Measurements from ENCODE around the gene ZNF469. TPM values are rescaled to one million over a fixed set of nuclear protein-coding genes. Genes with fewer than 3 reads are reported as not detected.

Gene ZNF469
- total RNA-seq, 1 experiment from 2014 or later = 3.2 TPM

- H3K36me3 Mint-ChIP-seq = peaks cover 9% of the 10 kb centered on the region
- H3K27me3 Mint-ChIP-seq (ENCODE audit: low read depth) = peaks cover 4% of the 10 kb centered on the region; the same call in 1 of the 2 replicates
- POLR2A ChIA-PET = no interaction called here
- peaks cover 11% of the 10 kb centered on the region for H3K4me1 Mint-ChIP-seq
- DNase-seq (ENCODE audit: low spot score) (no peak), ATAC-seq (no peak)
- TF ChIP-seq CTCF (IDR thresholded peaks at IDR 0.05) (no peak), RELA (CRISPR knock-in tag; IDR thresholded peaks at IDR 0.05; ENCODE audit: borderline replicate concordance) (no peak), ZNF317 (CRISPR knock-in tag; IDR thresholded peaks at IDR 0.05; ENCODE audit: borderline replicate concordance, low read depth) (no peak), HMGXB4 (CRISPR knock-in tag; IDR thresholded peaks at IDR 0.05) (no peak), SMAD3 (CRISPR knock-in tag; IDR thresholded peaks at IDR 0.05; ENCODE audit: borderline replicate concordance) (no peak), SOX15 (CRISPR knock-in tag; IDR thresholded peaks at IDR 0.05) (no peak), FOXK1 (CRISPR knock-in tag; IDR thresholded peaks at IDR 0.05) (no peak), ZNF121 (CRISPR knock-in tag; IDR thresholded peaks at IDR 0.05) (no peak), AFF4 (CRISPR knock-in tag; IDR thresholded peaks at IDR 0.05; ENCODE audit: borderline replicate concordance) (no peak), CDX4 (CRISPR knock-in tag; IDR thresholded peaks at IDR 0.05; ENCODE audit: borderline replicate concordance) (no peak), CREB1 (CRISPR knock-in tag; IDR thresholded peaks at IDR 0.05) (no peak), NFYB (CRISPR knock-in tag; conservative IDR thresholded peaks at IDR 0.05; ENCODE audit: low read depth) (no peak), ZNF671 (CRISPR knock-in tag; IDR thresholded peaks at IDR 0.05) (no peak), NR3C1 (CRISPR knock-in tag; conservative IDR thresholded peaks at IDR 0.05; ENCODE audit: low read depth) (no peak), ETV6 (CRISPR knock-in tag; IDR thresholded peaks at IDR 0.05) (no peak)
- TF ChIP-seq, protein P1, sequence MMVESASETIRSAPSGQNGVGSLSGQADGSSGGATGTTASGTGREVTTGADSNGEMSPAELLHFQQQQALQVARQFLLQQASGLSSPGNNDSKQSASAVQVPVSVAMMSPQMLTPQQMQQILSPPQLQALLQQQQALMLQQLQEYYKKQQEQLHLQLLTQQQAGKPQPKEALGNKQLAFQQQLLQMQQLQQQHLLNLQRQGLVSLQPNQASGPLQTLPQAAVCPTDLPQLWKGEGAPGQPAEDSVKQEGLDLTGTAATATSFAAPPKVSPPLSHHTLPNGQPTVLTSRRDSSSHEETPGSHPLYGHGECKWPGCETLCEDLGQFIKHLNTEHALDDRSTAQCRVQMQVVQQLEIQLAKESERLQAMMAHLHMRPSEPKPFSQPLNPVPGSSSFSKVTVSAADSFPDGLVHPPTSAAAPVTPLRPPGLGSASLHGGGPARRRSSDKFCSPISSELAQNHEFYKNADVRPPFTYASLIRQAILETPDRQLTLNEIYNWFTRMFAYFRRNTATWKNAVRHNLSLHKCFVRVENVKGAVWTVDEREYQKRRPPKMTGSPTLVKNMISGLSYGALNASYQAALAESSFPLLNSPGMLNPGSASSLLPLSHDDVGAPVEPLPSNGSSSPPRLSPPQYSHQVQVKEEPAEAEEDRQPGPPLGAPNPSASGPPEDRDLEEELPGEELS (CRISPR knock-in tag; IDR thresholded peaks at IDR 0.05) = no peak
- TF ChIP-seq, protein P2, sequence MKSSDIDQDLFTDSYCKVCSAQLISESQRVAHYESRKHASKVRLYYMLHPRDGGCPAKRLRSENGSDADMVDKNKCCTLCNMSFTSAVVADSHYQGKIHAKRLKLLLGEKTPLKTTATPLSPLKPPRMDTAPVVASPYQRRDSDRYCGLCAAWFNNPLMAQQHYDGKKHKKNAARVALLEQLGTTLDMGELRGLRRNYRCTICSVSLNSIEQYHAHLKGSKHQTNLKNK (CRISPR knock-in tag; IDR thresholded peaks at IDR 0.05) = no peak
- TF ChIP-seq, protein P3, sequence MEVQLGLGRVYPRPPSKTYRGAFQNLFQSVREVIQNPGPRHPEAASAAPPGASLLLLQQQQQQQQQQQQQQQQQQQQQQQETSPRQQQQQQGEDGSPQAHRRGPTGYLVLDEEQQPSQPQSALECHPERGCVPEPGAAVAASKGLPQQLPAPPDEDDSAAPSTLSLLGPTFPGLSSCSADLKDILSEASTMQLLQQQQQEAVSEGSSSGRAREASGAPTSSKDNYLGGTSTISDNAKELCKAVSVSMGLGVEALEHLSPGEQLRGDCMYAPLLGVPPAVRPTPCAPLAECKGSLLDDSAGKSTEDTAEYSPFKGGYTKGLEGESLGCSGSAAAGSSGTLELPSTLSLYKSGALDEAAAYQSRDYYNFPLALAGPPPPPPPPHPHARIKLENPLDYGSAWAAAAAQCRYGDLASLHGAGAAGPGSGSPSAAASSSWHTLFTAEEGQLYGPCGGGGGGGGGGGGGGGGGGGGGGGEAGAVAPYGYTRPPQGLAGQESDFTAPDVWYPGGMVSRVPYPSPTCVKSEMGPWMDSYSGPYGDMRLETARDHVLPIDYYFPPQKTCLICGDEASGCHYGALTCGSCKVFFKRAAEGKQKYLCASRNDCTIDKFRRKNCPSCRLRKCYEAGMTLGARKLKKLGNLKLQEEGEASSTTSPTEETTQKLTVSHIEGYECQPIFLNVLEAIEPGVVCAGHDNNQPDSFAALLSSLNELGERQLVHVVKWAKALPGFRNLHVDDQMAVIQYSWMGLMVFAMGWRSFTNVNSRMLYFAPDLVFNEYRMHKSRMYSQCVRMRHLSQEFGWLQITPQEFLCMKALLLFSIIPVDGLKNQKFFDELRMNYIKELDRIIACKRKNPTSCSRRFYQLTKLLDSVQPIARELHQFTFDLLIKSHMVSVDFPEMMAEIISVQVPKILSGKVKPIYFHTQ (CRISPR knock-in tag; IDR thresholded peaks at IDR 0.05) = no peak
- H3K27ac Mint-ChIP-seq = no peak overlapping the region
- peaks cover 26% of the 10 kb centered on the region for H3K9me3 Mint-ChIP-seq
- no peak overlapping the region for H3K4me3 Mint-ChIP-seq
- CTCF ChIA-PET = interaction anchor here (1.4 kb wide), 1 partner anchor 80 kb away, joined by 3 read pairs; no protein-coding TSS in a partner anchor
Measured at GRCh38 chr16:88358023-88358420, 24.7 kb upstream of the ZNF469 start.

Measured in WTC11 (cell line).